GM12875 (cell line): Measurements from ENCODE around the gene WNK1.
"Not testable (repeated sequence)": the region's sequence is repeated elsewhere in the genome, so short reads cannot be mapped to it uniquely, and the experiment has no call there.

ENCODE experiments used
- H3K4me3 ChIP-seq: one replicate; pipeline ENCODE4 v1.5.1; 2011; ENCODE audit warnings: low read depth, low read length, control low read depth
- TF ChIP-seq, protein P1 (sequence below): IDR thresholded peaks from 2 replicates; pipeline ENCODE4 v1.5.1; 2011; ENCODE audit warnings: low read depth, mild to moderate bottlenecking, control low read depth, inconsistent platforms, low read length, moderate library complexity, borderline replicate concordance; ENCODE audit not compliant: insufficient read depth

WNK1 gene

DNA sequence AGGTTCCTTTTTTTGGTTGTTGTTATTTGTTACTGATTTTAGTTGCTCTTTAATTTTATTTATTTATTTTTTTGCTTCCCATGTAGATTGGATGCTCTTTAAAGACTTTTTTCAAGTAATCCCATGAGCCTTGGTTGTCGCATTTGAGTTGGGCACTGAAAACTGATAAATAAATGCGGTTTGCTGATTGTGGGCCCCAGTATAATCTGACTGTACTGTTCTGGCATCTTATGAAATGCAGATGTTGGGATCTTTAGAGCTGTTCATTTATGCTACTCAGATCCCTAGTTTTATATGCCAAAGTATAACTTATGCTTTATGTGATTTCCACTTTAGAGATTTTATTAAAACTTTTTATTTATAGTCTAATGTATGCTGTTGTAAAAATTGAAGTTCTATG lies 33.3 kb downstream of the WNK1 start:
- TF ChIP-seq, protein P1, sequence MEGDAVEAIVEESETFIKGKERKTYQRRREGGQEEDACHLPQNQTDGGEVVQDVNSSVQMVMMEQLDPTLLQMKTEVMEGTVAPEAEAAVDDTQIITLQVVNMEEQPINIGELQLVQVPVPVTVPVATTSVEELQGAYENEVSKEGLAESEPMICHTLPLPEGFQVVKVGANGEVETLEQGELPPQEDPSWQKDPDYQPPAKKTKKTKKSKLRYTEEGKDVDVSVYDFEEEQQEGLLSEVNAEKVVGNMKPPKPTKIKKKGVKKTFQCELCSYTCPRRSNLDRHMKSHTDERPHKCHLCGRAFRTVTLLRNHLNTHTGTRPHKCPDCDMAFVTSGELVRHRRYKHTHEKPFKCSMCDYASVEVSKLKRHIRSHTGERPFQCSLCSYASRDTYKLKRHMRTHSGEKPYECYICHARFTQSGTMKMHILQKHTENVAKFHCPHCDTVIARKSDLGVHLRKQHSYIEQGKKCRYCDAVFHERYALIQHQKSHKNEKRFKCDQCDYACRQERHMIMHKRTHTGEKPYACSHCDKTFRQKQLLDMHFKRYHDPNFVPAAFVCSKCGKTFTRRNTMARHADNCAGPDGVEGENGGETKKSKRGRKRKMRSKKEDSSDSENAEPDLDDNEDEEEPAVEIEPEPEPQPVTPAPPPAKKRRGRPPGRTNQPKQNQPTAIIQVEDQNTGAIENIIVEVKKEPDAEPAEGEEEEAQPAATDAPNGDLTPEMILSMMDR: no peak
- no peak overlapping the region for H3K4me3 ChIP-seq

- TF ChIP-seq, protein P1: no peak
- H3K4me3 ChIP-seq: no peak overlapping the region
Observed at GRCh38 chr12:788288-788687, 35.9 kb downstream of the WNK1 start.

DNA sequence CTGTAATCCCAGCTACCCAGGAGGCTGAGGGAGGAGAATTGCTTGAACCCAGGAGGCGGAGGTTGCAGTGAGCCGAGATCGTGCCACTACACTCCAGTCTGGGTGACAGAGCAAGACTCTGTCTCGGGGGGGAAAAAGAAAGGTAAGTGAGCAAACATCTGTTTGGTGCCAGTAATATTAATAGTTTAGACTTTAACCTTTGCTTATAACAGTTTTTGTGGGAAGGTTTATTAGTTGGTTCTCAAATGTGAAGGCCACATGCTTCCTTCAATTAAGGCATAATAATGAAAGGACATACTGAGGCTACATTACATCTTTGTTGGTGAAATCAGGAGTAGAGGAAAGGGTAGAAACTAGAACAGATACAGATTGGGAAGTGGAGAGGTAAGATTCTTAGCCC lies 36.4 kb downstream of the WNK1 start:
- not testable (repeated sequence) for H3K4me3 ChIP-seq

DNA sequence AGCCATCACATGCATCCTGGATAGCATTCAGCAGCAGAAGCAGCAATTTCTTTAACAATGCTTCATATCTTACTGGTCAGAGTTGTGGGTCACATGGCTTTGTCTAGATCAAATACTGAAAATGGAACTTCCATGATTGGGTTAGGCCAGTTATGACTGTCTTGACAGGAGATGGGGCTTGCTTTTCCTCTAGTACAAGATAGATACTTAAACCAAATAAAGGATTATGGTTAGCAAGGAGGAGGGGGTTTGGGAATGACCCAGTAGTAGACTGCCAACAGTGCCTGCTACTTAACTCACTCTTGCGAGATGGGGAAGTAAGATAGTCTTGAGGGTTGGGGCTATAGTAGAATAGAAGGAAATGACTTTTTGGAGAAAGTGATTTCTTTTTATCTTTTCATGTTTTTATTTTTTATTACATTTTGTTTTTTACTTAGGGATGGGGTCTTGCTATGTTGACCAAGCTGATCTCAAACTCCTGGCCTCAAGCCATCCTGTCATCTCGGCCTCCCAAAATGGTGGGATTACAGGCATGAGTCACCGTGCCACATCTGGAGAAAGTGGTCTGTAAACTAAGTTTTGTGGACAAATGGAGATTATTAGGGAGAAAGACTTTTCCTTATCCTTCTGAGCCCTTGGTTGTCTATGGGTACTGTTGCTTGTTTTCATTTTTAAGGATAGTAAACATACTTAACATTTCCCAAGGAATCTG lies 37.6 kb downstream of the WNK1 start:
- no peak overlapping the region for H3K4me3 ChIP-seq
- TF ChIP-seq, protein P1: no peak

DNA sequence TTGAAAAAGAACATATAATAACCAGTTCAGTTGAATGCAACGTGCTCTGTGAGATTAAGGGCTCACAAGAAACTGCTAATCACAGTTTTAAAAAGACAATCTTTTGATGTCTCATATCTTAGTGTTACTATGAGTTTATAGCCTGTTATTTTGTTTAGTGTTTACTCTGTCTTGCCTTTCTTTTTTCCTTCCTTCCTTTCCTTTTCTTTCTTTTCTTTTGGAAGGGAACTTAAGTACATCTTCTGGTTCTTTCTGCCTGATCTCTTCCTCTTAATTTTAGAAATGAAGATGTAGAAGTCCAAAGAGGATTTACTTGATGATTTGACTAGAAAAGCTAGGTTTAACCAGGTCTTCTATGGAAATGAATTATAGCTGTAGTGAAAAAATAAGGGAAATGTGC lies 38.2 kb downstream of the WNK1 start:
- TF ChIP-seq, protein P1: no peak
- no peak overlapping the region for H3K4me3 ChIP-seq

- H3K4me3 ChIP-seq: no peak overlapping the region
- TF ChIP-seq, protein P1: no peak
Observed at GRCh38 chr12:793037-793436, 40.7 kb downstream of the WNK1 start.

- no peak overlapping the region for H3K4me3 ChIP-seq
- TF ChIP-seq, protein P1: no peak
Observed at GRCh38 chr12:793711-794110, 41.3 kb downstream of the WNK1 start.

GRCh38 chr12:795305-795704 lies 42.9 kb downstream of the WNK1 start:
- TF ChIP-seq, protein P1: no peak
- no peak overlapping the region for H3K4me3 ChIP-seq
